ENCODE measurements around the gene AIF1. TPM values are rescaled to one million over a fixed set of nuclear protein-coding genes. Genes with fewer than 3 reads are reported as not detected.
"Not testable (repeated sequence)": the region's sequence is repeated elsewhere in the genome, so short reads cannot be mapped to it uniquely, and the experiment has no call there.

The AIF1 gene
- total RNA-seq, 1 donor from 2014 or later, result not detected

- DNase-seq (ENCODE audit: low read depth, low spot score), result peak; percentile 56
Measured at GRCh38 chr6:31580807-31581433, 34.1 kb upstream of the AIF1 start.

- DNase-seq (ENCODE audit: low read depth, low spot score), result no peak
Measured at GRCh38 chr6:31581434-31582229, 33.4 kb upstream of the AIF1 start.

- no peak for DNase-seq (ENCODE audit: low read depth, low spot score)
Measured at GRCh38 chr6:31582230-31582643, 32.8 kb upstream of the AIF1 start, which contains the start of gene LTB. TSS of gene LTB (minus strand) at chr6:31582424. CDS start at chr6:31582417, 7 bp downstream.

GRCh38 chr6:31585491-31585890 is 29.5 kb upstream of the AIF1 start:
- DNase-seq (ENCODE audit: low read depth, low spot score), result no peak

- DNase-seq (ENCODE audit: low read depth, low spot score), result no peak
Measured at GRCh38 chr6:31586008-31586407, 29.0 kb upstream of the AIF1 start, which contains the start of gene LST1. TSS of gene LST1 (plus strand) at chr6:31586277. CDS start at chr6:31587300, 1,023 bp downstream.

GRCh38 chr6:31586599-31587281 is 28.3 kb upstream of the AIF1 start:
- no peak for DNase-seq (ENCODE audit: low read depth, low spot score)

- DNase-seq (ENCODE audit: low read depth, low spot score), result no peak
Measured at GRCh38 chr6:31587791-31588777, 26.9 kb upstream of the AIF1 start.

GRCh38 chr6:31588871-31589650 is 26.0 kb upstream of the AIF1 start:
- DNase-seq (ENCODE audit: low read depth, low spot score), result no peak

- not testable (repeated sequence) for DNase-seq (ENCODE audit: low read depth, low spot score)
Measured at GRCh38 chr6:31590691-31591090, 24.3 kb upstream of the AIF1 start.

- no peak for DNase-seq (ENCODE audit: low read depth, low spot score)
Measured at GRCh38 chr6:31592396-31592771, 22.6 kb upstream of the AIF1 start.

- DNase-seq (ENCODE audit: low read depth, low spot score), result no peak
Measured at GRCh38 chr6:31597006-31597405, 18.0 kb upstream of the AIF1 start.

GRCh38 chr6:31607317-31607716 is 7.7 kb upstream of the AIF1 start:
- no peak for DNase-seq (ENCODE audit: low read depth, low spot score)

- DNase-seq (ENCODE audit: low read depth, low spot score), result no peak
Measured at GRCh38 chr6:31609519-31610406, 5.3 kb upstream of the AIF1 start.

- no peak for DNase-seq (ENCODE audit: low read depth, low spot score)
Measured at GRCh38 chr6:31610968-31611367, 4.1 kb upstream of the AIF1 start.

GRCh38 chr6:31614075-31614619 is 887 bp upstream of the AIF1 start:
- no peak for DNase-seq (ENCODE audit: low read depth, low spot score)

GRCh38 chr6:31615748-31616147 is 714 bp downstream of the AIF1 start:
- no peak for DNase-seq (ENCODE audit: low read depth, low spot score)

GRCh38 chr6:31617010-31617409 is 2.0 kb downstream of the AIF1 start:
- DNase-seq (ENCODE audit: low read depth, low spot score), result no peak

- peak; percentile 98 for DNase-seq (ENCODE audit: low read depth, low spot score)
Measured at GRCh38 chr6:31619805-31620585, 5.0 kb downstream of the AIF1 start.
